Left ventricle myocardium inferior (tissue), 1 donor: Measurements from ENCODE around the gene PLCB1. TPM values are rescaled to one million over a fixed set of nuclear protein-coding genes. Genes with fewer than 3 reads are reported as not detected.

ENCODE experiments used
- DNase-seq: peaks from one replicate; pipeline ENCODE4 v3.0.0-alpha.2; 2020
- H3K27ac ChIP-seq: fragments of 200-600 bp; replicated peaks from 2 replicates; pipeline ENCODE4 v1.8.0; 2021
- H3K27me3 ChIP-seq: fragments of 200-600 bp; 2 replicates; pipeline ENCODE4 v1.8.0; 2021; ENCODE audit warnings: low read depth
- H3K36me3 ChIP-seq: fragments of 200-600 bp; 2 replicates; pipeline ENCODE4 v1.8.0; 2021
- H3K4me1 ChIP-seq: fragments of 200-600 bp; 2 replicates; pipeline ENCODE4 v1.8.0; 2021
- H3K4me3 ChIP-seq: fragments of 200-600 bp; 2 replicates; pipeline ENCODE4 v1.8.0; 2021; ENCODE audit warnings: mild to moderate bottlenecking, moderate library complexity
- H3K9me3 ChIP-seq: fragments of 200-600 bp; replicated peaks from 2 replicates; pipeline ENCODE4 v1.8.0; 2021
- intact Hi-C: fragments of 100-400 bp; cut with micrococcal nuclease; formaldehyde crosslinking; loops from one replicate; pipeline ENCODE4 v1.11.0; 2022
- total RNA-seq: library from RNA; stranded (reverse); fragmentation: NEBNext Ultra II Directional; extraction: Animal tissue kit (Norgen Biotek cat#: 25700); gene quantifications from one replicate; pipeline ENCODE4 v1.2.1, GENCODE V29; 2021
- TF ChIP-seq, protein P1 (sequence below): fragments of 200-600 bp; IDR thresholded peaks from 2 replicates; pipeline ENCODE4 v1.8.0; 2021; ENCODE audit warnings: antibody characterized with exemption, mild to moderate bottlenecking, borderline replicate concordance
- donor health status: DM: no; HTN: yes; CAD: no; lungs with severe emphysema.

PLCB1 gene
- total RNA-seq, 1 donor from 2014 or later = 6.0 TPM

DNA sequence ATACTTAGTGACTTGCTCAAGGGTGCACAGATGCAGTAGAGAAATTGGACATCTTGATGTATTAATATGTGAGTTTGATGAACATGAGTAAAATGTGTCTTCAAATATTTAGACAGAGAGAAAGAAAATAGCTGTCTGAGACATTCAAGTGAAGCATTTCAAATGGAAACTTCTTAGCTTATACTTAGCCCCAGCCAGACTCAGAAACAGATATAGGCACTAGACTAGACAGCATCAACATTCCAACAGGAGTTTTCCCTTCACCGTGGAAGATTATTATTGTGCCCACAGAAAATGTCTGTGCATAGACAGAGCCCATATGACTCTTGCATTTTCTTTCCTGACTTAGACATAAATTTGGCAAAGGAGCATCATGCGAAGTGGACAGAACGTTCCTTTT is 443.0 kb downstream of the PLCB1 start:
- H3K27me3 ChIP-seq = no peaks in the 10 kb centered on the region
- DNase-seq = no peak
- intact Hi-C loops = no loop called here

GRCh38 chr20:8578161-8578865 is 446.2 kb downstream of the PLCB1 start:
- TF ChIP-seq, protein P1, sequence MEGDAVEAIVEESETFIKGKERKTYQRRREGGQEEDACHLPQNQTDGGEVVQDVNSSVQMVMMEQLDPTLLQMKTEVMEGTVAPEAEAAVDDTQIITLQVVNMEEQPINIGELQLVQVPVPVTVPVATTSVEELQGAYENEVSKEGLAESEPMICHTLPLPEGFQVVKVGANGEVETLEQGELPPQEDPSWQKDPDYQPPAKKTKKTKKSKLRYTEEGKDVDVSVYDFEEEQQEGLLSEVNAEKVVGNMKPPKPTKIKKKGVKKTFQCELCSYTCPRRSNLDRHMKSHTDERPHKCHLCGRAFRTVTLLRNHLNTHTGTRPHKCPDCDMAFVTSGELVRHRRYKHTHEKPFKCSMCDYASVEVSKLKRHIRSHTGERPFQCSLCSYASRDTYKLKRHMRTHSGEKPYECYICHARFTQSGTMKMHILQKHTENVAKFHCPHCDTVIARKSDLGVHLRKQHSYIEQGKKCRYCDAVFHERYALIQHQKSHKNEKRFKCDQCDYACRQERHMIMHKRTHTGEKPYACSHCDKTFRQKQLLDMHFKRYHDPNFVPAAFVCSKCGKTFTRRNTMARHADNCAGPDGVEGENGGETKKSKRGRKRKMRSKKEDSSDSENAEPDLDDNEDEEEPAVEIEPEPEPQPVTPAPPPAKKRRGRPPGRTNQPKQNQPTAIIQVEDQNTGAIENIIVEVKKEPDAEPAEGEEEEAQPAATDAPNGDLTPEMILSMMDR = no peak
- no peak for DNase-seq

More for the DNA sequence above, 443.0 kb downstream of the PLCB1 start:
- H3K9me3 ChIP-seq = no peaks in the 10 kb centered on the region
- TF ChIP-seq, protein P1 = no peak
- no peak overlapping the region for H3K27ac ChIP-seq
- H3K36me3 ChIP-seq = no peaks in the 10 kb centered on the region
- no peak overlapping the region for H3K4me3 ChIP-seq
- no peaks in the 10 kb centered on the region for H3K4me1 ChIP-seq

GRCh38 chr20:8579035-8579434 is 447.0 kb downstream of the PLCB1 start:
- no peaks in the 10 kb centered on the region for H3K9me3 ChIP-seq
- TF ChIP-seq, protein P1 = no peak
- H3K27ac ChIP-seq = no peak overlapping the region
- H3K36me3 ChIP-seq = no peaks in the 10 kb centered on the region
- H3K27me3 ChIP-seq = no peaks in the 10 kb centered on the region
- DNase-seq = no peak
- intact Hi-C loops = no loop called here
- H3K4me1 ChIP-seq = no peaks in the 10 kb centered on the region
- H3K4me3 ChIP-seq = no peak overlapping the region

More at GRCh38 chr20:8578161-8578865, 446.2 kb downstream of the PLCB1 start:
- no peaks in the 10 kb centered on the region for H3K9me3 ChIP-seq
- intact Hi-C loops = no loop called here
- H3K27ac ChIP-seq = no peak overlapping the region
- no peaks in the 10 kb centered on the region for H3K36me3 ChIP-seq
- no peaks in the 10 kb centered on the region for H3K27me3 ChIP-seq
- H3K4me1 ChIP-seq = no peaks in the 10 kb centered on the region
- no peak overlapping the region for H3K4me3 ChIP-seq

- intact Hi-C loops = no loop called here
- H3K4me3 ChIP-seq = no peak overlapping the region
- TF ChIP-seq, protein P1 = no peak
- H3K27ac ChIP-seq = no peak overlapping the region
- no peak for DNase-seq
- H3K27me3 ChIP-seq = no peaks in the 10 kb centered on the region
- no peaks in the 10 kb centered on the region for H3K4me1 ChIP-seq
- H3K9me3 ChIP-seq = no peaks in the 10 kb centered on the region
- H3K36me3 ChIP-seq = no peaks in the 10 kb centered on the region
Observed at GRCh38 chr20:8581446-8582183, 449.5 kb downstream of the PLCB1 start.

DNA sequence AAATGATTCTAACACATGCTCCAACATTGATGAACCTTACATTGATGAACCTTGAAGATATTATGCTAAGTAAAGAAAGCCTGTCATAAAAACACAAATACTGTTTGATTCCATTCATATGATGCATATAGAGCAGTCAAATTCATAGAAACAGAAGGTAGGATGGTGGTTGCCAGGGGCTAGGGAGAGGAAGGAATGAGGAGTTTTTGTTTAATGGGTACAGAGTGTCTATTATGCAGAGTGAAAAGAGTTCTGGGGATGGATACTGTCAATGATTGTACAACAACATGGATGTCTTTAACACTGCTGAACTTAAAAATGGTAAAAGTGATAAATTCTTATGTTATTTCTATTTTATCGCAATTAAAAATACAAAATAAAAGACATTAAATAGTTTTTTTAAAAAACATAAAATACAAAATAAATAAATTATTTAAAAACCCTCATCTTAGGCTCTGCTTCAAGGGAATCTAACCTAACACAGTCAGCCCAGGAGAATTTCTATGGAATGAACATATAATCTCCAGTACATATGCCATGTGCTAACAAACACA is 451.0 kb downstream of the PLCB1 start:
- no peaks in the 10 kb centered on the region for H3K36me3 ChIP-seq
- no peak overlapping the region for H3K4me3 ChIP-seq
- no peaks in the 10 kb centered on the region for H3K9me3 ChIP-seq
- TF ChIP-seq, protein P1 = no peak
- no peaks in the 10 kb centered on the region for H3K27me3 ChIP-seq
- intact Hi-C loops = no loop called here
- H3K27ac ChIP-seq = no peak overlapping the region
- no peaks in the 10 kb centered on the region for H3K4me1 ChIP-seq
- no peak for DNase-seq
